DND-41 (cell line): ENCODE measurements around the gene CCDC92.

ENCODE experiments used
- CTCF ChIP-seq: IDR thresholded peaks from 2 replicates; pipeline ENCODE4 v1.5.1; 2012; ENCODE audit warnings: borderline replicate concordance, low read length, moderate library complexity, mild to moderate bottlenecking; ENCODE audit not compliant: poor library complexity, severe bottlenecking; ENCODE audit errors: extremely low read depth
- EZH2 ChIP-seq: IDR thresholded peaks from 3 replicates; pipeline ENCODE4 v1.6.1; 2012; ENCODE audit warnings: borderline replicate concordance, low read depth, mild to moderate bottlenecking, moderate library complexity, low read length, inconsistent platforms; ENCODE audit not compliant: severe bottlenecking

GRCh38 chr12:123995023-123995748 is 22.6 kb upstream of the CCDC92 start:
- TF ChIP-seq CTCF (no peak), EZH2 (no peak)
